BJ (cell line): ENCODE measurements around the gene CELSR2. TPM values are rescaled to one million over a fixed set of nuclear protein-coding genes. Genes with fewer than 3 reads are reported as not detected.

ENCODE experiments used
- CTCF ChIA-PET: fragments of 350-600 bp; formaldehyde crosslinking; extraction: SDS; loops from one replicate; lab custom pipeline; 2021; ENCODE audit warnings: antibody characterized with exemption, inconsistent platforms; lab: Yijun Ruan, JAX
- POLR2A ChIA-PET: fragments of 300-600 bp; sonication (Branson Sonifier 250); formaldehyde crosslinking; extraction: SDS; loops from one replicate; lab custom pipeline; 2021; ENCODE audit warnings: antibody characterized with exemption; lab: Charles Lee
- DNase-seq: peaks from one replicate; pipeline ENCODE4 v3.0.0-alpha.2; 2011; ENCODE audit warnings: low read depth
- H3K27me3 ChIP-seq: 2 replicates; pipeline ENCODE4 v1.6.0; 2011; ENCODE audit warnings: low read length; ENCODE audit not compliant: control insufficient read depth, insufficient read depth
- H3K36me3 ChIP-seq: 2 replicates; pipeline ENCODE4 v1.5.1; 2011; ENCODE audit warnings: low read length; ENCODE audit not compliant: control insufficient read depth, insufficient read depth
- H3K4me3 ChIP-seq: 2 replicates; pipeline ENCODE4 v1.5.1; 2011; ENCODE audit warnings: low read depth, mild to moderate bottlenecking, control low read depth, low read length
- CTCF ChIP-seq: IDR thresholded peaks from 2 replicates; pipeline ENCODE4 v1.5.1; 2011; ENCODE audit warnings: low read depth, mild to moderate bottlenecking, control low read depth, inconsistent platforms, low read length, moderate library complexity; ENCODE audit not compliant: insufficient read depth
- polyA plus RNA-seq: library from polyadenylated mRNA; depleted of rRNA; stranded (reverse); fragments of >200 nt; gene quantifications from 2 replicates; pipeline ENCODE4 v1.2.3, GENCODE V29; 2011

Gene CELSR2
- polyA plus RNA-seq, 1 experiment = 0.98 TPM

DNA sequence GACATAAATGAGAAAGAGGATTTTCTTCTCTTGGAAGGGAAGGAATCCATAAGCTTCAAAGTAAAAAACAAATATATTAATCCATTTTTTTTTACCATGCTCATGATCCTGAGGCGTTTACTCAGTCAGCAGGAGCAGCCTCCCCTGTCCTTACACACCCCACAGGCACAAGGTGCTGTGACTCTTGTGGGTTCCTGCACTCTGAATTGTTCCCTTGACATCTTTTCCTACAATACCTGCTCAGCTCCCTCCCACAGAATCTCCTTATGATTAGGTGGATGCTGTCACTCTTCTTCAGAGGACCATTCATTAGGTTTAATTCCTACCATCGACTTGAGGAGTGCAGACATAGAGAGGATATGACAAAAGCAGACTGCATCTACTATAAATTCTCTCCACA lies 43.7 kb downstream of the CELSR2 start:
- ChIA-PET POLR2A (no interaction called here), CTCF (interaction anchor here (0.8 to 1.7 kb wide), 2 partner anchors 15 to 201 kb away, joined by 3 read pairs; partner anchors contain the start of gene CYB561D1)
- DNase-seq = no peak
- no peak for TF ChIP-seq CTCF
- Histone ChIP-seq H3K4me3 (no peak overlapping the region), H3K27me3 (no peaks in the 10 kb centered on the region), H3K36me3 (no peaks in the 10 kb centered on the region)

DNA sequence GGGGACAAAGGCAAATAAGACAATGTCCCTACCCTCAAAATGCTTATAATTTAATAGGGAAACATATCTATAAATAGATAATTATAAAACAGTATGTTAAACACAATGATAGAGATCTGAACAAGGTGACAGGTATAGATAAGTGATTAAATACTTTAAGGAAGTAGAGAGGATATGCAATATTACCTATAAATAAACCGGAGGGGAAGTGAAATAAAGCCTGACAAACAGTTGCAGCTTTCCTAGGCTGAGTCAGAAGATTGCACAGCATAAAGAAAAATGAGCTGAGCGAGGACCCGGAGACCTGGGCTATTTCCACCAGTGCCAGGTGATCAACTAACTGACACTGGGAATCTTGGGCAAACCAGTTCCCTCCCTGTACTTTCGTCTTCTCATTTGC lies 45.1 kb downstream of the CELSR2 start:
- no peak for TF ChIP-seq CTCF
- no peak for DNase-seq
- Histone ChIP-seq H3K27me3 (no peaks in the 10 kb centered on the region), H3K36me3 (no peaks in the 10 kb centered on the region), H3K4me3 (no peak overlapping the region)
- CTCF ChIA-PET = no interaction called here
- POLR2A ChIA-PET = no interaction called here

GRCh38 chr1:109295712-109296415 lies 46.5 kb downstream of the CELSR2 start:
- ChIA-PET CTCF (interaction anchor here (0.6 to 2.7 kb wide), 5 partner anchors 10 to 114 kb away, joined by 3 to 9 read pairs (median 3); partner anchors contain the start of genes MYBPHL and PSRC1), POLR2A (no interaction called here)
- no peaks in the 10 kb centered on the region for H3K27me3 ChIP-seq
- no peak for DNase-seq
- no peak for TF ChIP-seq CTCF
- H3K36me3 ChIP-seq = no peaks in the 10 kb centered on the region
- no peak overlapping the region for H3K4me3 ChIP-seq

GRCh38 chr1:109296782-109297181 lies 47.4 kb downstream of the CELSR2 start:
- Histone ChIP-seq H3K27me3 (no peaks in the 10 kb centered on the region), H3K4me3 (no peak overlapping the region), H3K36me3 (no peaks in the 10 kb centered on the region)
- TF ChIP-seq CTCF = no peak
- POLR2A ChIA-PET = no interaction called here
- CTCF ChIA-PET = interaction anchor here (1.1 to 2.7 kb wide), 3 partner anchors 11 to 79 kb away, joined by 3 to 9 read pairs (median 4); partner anchors contain the start of gene MYBPHL
- no peak for DNase-seq

- Histone ChIP-seq H3K36me3 (no peaks in the 10 kb centered on the region), H3K27me3 (no peaks in the 10 kb centered on the region), H3K4me3 (no peak overlapping the region)
- ChIA-PET CTCF (interaction anchor here (1.0 to 1.4 kb wide), 2 partner anchors 13 to 99 kb away, joined by 4 read pairs; partner anchors contain the start of gene SORT1), POLR2A (no interaction called here)
- TF ChIP-seq CTCF = no peak
- peak; percentile 61 for DNase-seq
Measured at GRCh38 chr1:109298666-109299557, 49.6 kb downstream of the CELSR2 start.
